ENCODE results near the gene CHD1L. TPM values are rescaled to one million over a fixed set of nuclear protein-coding genes. Genes with fewer than 3 reads are reported as not detected.
"Not testable (repeated sequence)": the region's sequence is repeated elsewhere in the genome, so short reads cannot be mapped to it uniquely, and the experiment has no call there.

Gene CHD1L
- total RNA-seq, 1 experiment from 2014 or later, result 28.3 TPM

GRCh38 chr1:147272042-147272441, 29.6 kb downstream of the CHD1L start:
- no peaks in the 10 kb centered on the region for H3K27me3 ChIP-seq
- no peaks in the 10 kb centered on the region for H3K9me3 ChIP-seq (replicated peaks)
- H3K4me3 ChIP-seq, result no peak overlapping the region
- H3K36me3 ChIP-seq, result peaks cover 19% of the 10 kb centered on the region
- DNase-seq, result no peak
- no peak overlapping the region for H3K27ac ChIP-seq
- peaks cover 9% of the 10 kb centered on the region for H3K4me1 ChIP-seq

- H3K27me3 ChIP-seq, result no peaks in the 10 kb centered on the region
- H3K36me3 ChIP-seq, result peaks cover 14% of the 10 kb centered on the region
- no peak overlapping the region for H3K4me3 ChIP-seq
- DNase-seq, result peak; percentile 22 to 69
- no peaks in the 10 kb centered on the region for H3K9me3 ChIP-seq (replicated peaks)
- peaks cover 9% of the 10 kb centered on the region for H3K4me1 ChIP-seq
- H3K27ac ChIP-seq, result peak overlapping the region; percentile 18; the same call in 1 of the 2 replicates
Observed at GRCh38 chr1:147273409-147274336, 31.2 kb downstream of the CHD1L start.

- no peaks in the 10 kb centered on the region for H3K4me1 ChIP-seq
- H3K27me3 ChIP-seq, result no peaks in the 10 kb centered on the region
- no peaks in the 10 kb centered on the region for H3K9me3 ChIP-seq (replicated peaks)
- peaks cover 9% of the 10 kb centered on the region for H3K36me3 ChIP-seq
- no peak overlapping the region for H3K27ac ChIP-seq
- no peak overlapping the region for H3K4me3 ChIP-seq
- DNase-seq, result no peak
Observed at GRCh38 chr1:147281950-147282349, 39.5 kb downstream of the CHD1L start.

GRCh38 chr1:147283011-147283410, 40.5 kb downstream of the CHD1L start:
- H3K27ac ChIP-seq, result no peak overlapping the region
- H3K27me3 ChIP-seq, result no peaks in the 10 kb centered on the region
- no peaks in the 10 kb centered on the region for H3K4me1 ChIP-seq
- H3K4me3 ChIP-seq, result no peak overlapping the region
- DNase-seq, result no peak
- no peaks in the 10 kb centered on the region for H3K9me3 ChIP-seq (replicated peaks)
- peaks cover 17% of the 10 kb centered on the region for H3K36me3 ChIP-seq

GRCh38 chr1:147287133-147287865, 44.8 kb downstream of the CHD1L start:
- H3K36me3 ChIP-seq, result peaks cover 12% of the 10 kb centered on the region

GRCh38 chr1:147292012-147292411, 49.5 kb downstream of the CHD1L start:
- H3K4me3 ChIP-seq, result no peak overlapping the region
- H3K27ac ChIP-seq, result no peak overlapping the region
- DNase-seq, result no peak
- peaks cover 21% of the 10 kb centered on the region for H3K36me3 ChIP-seq
- H3K9me3 ChIP-seq (replicated peaks), result no peaks in the 10 kb centered on the region
- no peaks in the 10 kb centered on the region for H3K4me1 ChIP-seq
- H3K27me3 ChIP-seq, result no peaks in the 10 kb centered on the region

More at GRCh38 chr1:147287133-147287865, 44.8 kb downstream of the CHD1L start:
- H3K9me3 ChIP-seq (replicated peaks), result no peaks in the 10 kb centered on the region
- no peak overlapping the region for H3K27ac ChIP-seq
- no peak overlapping the region for H3K4me3 ChIP-seq
- H3K27me3 ChIP-seq, result no peaks in the 10 kb centered on the region
- H3K4me1 ChIP-seq, result no peaks in the 10 kb centered on the region
- no peak for DNase-seq

GRCh38 chr1:147292631-147293251, 50.3 kb downstream of the CHD1L start:
- H3K36me3 ChIP-seq, result peaks cover 16% of the 10 kb centered on the region
- H3K9me3 ChIP-seq (replicated peaks), result no peaks in the 10 kb centered on the region
- no peak for DNase-seq
- H3K27ac ChIP-seq, result no peak overlapping the region
- H3K4me3 ChIP-seq, result no peak overlapping the region
- no peaks in the 10 kb centered on the region for H3K27me3 ChIP-seq
- no peaks in the 10 kb centered on the region for H3K4me1 ChIP-seq

GRCh38 chr1:147297438-147297837, 55.0 kb downstream of the CHD1L start:
- Histone ChIP-seq H3K4me1 (no peaks in the 10 kb centered on the region), H3K9me3 (replicated peaks) (no peaks in the 10 kb centered on the region), H3K36me3 (peaks cover 21% of the 10 kb centered on the region), H3K27ac (no peak overlapping the region), H3K27me3 (no peaks in the 10 kb centered on the region), H3K4me3 (no peak overlapping the region)
- no peak for DNase-seq

- H3K4me1 ChIP-seq, H3K27me3 ChIP-seq, H3K27ac ChIP-seq, H3K4me3 ChIP-seq, H3K36me3 ChIP-seq, DNase-seq: not testable (repeated sequence)
- peaks cover 13% of the 10 kb centered on the region for H3K9me3 ChIP-seq (replicated peaks)
Observed at GRCh38 chr1:147305803-147306202, 63.3 kb downstream of the CHD1L start.

GRCh38 chr1:147316968-147317367, 74.5 kb downstream of the CHD1L start:
- H3K36me3 ChIP-seq, result no peaks in the 10 kb centered on the region
- H3K27ac ChIP-seq, result no peak overlapping the region
- no peak overlapping the region for H3K4me3 ChIP-seq
- H3K9me3 ChIP-seq (replicated peaks), result no peaks in the 10 kb centered on the region
- no peaks in the 10 kb centered on the region for H3K27me3 ChIP-seq
- no peak for DNase-seq
- H3K4me1 ChIP-seq, result no peaks in the 10 kb centered on the region

GRCh38 chr1:147326933-147327687, 84.6 kb downstream of the CHD1L start:
- H3K27ac ChIP-seq, H3K4me1 ChIP-seq: not testable (repeated sequence)

GRCh38 chr1:147334292-147334691, 91.8 kb downstream of the CHD1L start:
- no peak overlapping the region for H3K4me3 ChIP-seq
- H3K27ac ChIP-seq, result no peak overlapping the region
- H3K4me1 ChIP-seq, result no peaks in the 10 kb centered on the region
- H3K36me3 ChIP-seq, result no peaks in the 10 kb centered on the region
- DNase-seq, result no peak
- no peaks in the 10 kb centered on the region for H3K9me3 ChIP-seq (replicated peaks)
- H3K27me3 ChIP-seq, result no peaks in the 10 kb centered on the region

More at GRCh38 chr1:147326933-147327687, 84.6 kb downstream of the CHD1L start:
- not testable (repeated sequence) for H3K4me3 ChIP-seq; DNase-seq; H3K36me3 ChIP-seq; H3K9me3 ChIP-seq (replicated peaks); H3K27me3 ChIP-seq

- Histone ChIP-seq H3K4me3 (no peak overlapping the region), H3K36me3 (no peaks in the 10 kb centered on the region), H3K4me1 (no peaks in the 10 kb centered on the region), H3K27me3 (no peaks in the 10 kb centered on the region), H3K27ac (no peak overlapping the region), H3K9me3 (replicated peaks) (no peaks in the 10 kb centered on the region)
- no peak for DNase-seq
Observed at GRCh38 chr1:147336291-147336690, 93.8 kb downstream of the CHD1L start.

GRCh38 chr1:147337040-147337630, 94.7 kb downstream of the CHD1L start:
- Histone ChIP-seq H3K9me3 (replicated peaks) (no peaks in the 10 kb centered on the region), H3K27ac (no peak overlapping the region), H3K4me1 (no peaks in the 10 kb centered on the region), H3K36me3 (no peaks in the 10 kb centered on the region), H3K4me3 (no peak overlapping the region), H3K27me3 (no peaks in the 10 kb centered on the region)
- no peak for DNase-seq
